HepG2 (cell line): ENCODE measurements around the gene TOM1L2. TPM values are rescaled to one million over a fixed set of nuclear protein-coding genes. Genes with fewer than 3 reads are reported as not detected.

Experiments used
- GLI4 ChIP-seq: sonication (generic); formaldehyde crosslinking; IDR thresholded peaks from 2 replicates; pipeline ENCODE4 v1.5.1; 2020; ENCODE audit warnings: missing genetic modification reagents, mild to moderate bottlenecking, moderate library complexity, borderline replicate concordance
- HCFC1 ChIP-seq: fragments of 150-350 bp; IDR thresholded peaks from 2 replicates; pipeline ENCODE4 v1.6.1; 2014; ENCODE audit warnings: low read depth, low read length
- MED1 ChIP-seq: sonication (generic); formaldehyde crosslinking; IDR thresholded peaks from 2 replicates; pipeline ENCODE4 v1.4.0; 2020; ENCODE audit warnings: missing genetic modification reagents
- NR2F6 ChIP-seq, 2 experiments: IDR thresholded peaks; 2 replicates each; pipeline ENCODE4 v1.6.1; 2016; ENCODE audit warnings: antibody characterized with exemption in 1 of 2, mild to moderate bottlenecking in 1 of 2
- PAX8 ChIP-seq: sonication (generic); formaldehyde crosslinking; IDR thresholded peaks from 2 replicates; pipeline ENCODE4 v1.8.0; 2022; ENCODE audit warnings: mild to moderate bottlenecking, missing genetic modification reagents, borderline replicate concordance
- POLR2G ChIP-seq: fragments of 200-400 bp; formaldehyde crosslinking; IDR thresholded peaks from 2 replicates; pipeline ENCODE4 v1.6.1; 2018; ENCODE audit warnings: mild to moderate bottlenecking, low read depth, low read length, moderate library complexity
- SIN3A ChIP-seq: IDR thresholded peaks from 2 replicates; pipeline ENCODE4 v1.6.1; 2011; ENCODE audit warnings: low read depth, mild to moderate bottlenecking, control low read depth, low read length, borderline replicate concordance
- TBL1XR1 ChIP-seq: fragments of 150-350 bp; IDR thresholded peaks from 2 replicates; pipeline ENCODE4 v1.6.1; 2014; ENCODE audit warnings: borderline replicate concordance, low read length; ENCODE audit not compliant: partially characterized antibody
- TBX2 ChIP-seq: sonication (generic); formaldehyde crosslinking; IDR thresholded peaks from 2 replicates; pipeline ENCODE4 v1.5.0; 2020; ENCODE audit warnings: missing genetic modification reagents, mild to moderate bottlenecking, borderline replicate concordance
- ZNF205 ChIP-seq: IDR thresholded peaks from 2 replicates; pipeline ENCODE4 v1.6.1; 2018; ENCODE audit warnings: missing biosample characterization, missing genetic modification reagents
- ZNF430 ChIP-seq: sonication (generic); formaldehyde crosslinking; IDR thresholded peaks from 2 replicates; pipeline ENCODE4 v1.9.0; 2021; ENCODE audit warnings: mild to moderate bottlenecking, missing genetic modification reagents
- ZNF556 ChIP-seq: sonication (generic); formaldehyde crosslinking; IDR thresholded peaks from 2 replicates; pipeline ENCODE4 v1.4.0; 2020; ENCODE audit warnings: mild to moderate bottlenecking, missing genetic modification reagents, borderline replicate concordance
- ZNF670 ChIP-seq: sonication (generic); formaldehyde crosslinking; IDR thresholded peaks from 2 replicates; pipeline ENCODE4 v1.8.0; 2022; ENCODE audit warnings: mild to moderate bottlenecking, missing genetic modification reagents, borderline replicate concordance
- ZNF768 ChIP-seq: sonication (generic); formaldehyde crosslinking; IDR thresholded peaks from 2 replicates; pipeline ENCODE4 v1.4.0; 2020; ENCODE audit warnings: missing genetic modification reagents
- polyA plus RNA-seq, 8 experiments: library from polyadenylated mRNA; depleted of rRNA in 3 of 8; stranded (reverse) in 7 of 8; unstranded in 1 of 8; fragments of >200 nt; fragmentation: Illumina TruSeq in 4 of 8; extraction: Trizol in 4 of 8; gene quantifications; 2 replicates each; pipeline versions ENCODE4 v1.2.1 to v1.2.3, GENCODE V29; 2011 to 2016; ENCODE audit warnings: low read depth in 4 of 8, missing spikeins in 1 of 8, mixed read lengths in 1 of 8; ENCODE audit not compliant: insufficient read depth in 1 of 8
- total RNA-seq, 5 experiments: library from RNA; depleted of rRNA; stranded (reverse); fragments of >200 nt; fragmentation: Illumina TruSeq; extraction: Trizol; gene quantifications; 2 replicates each; pipeline ENCODE4 v1.2.3, GENCODE V29; 2016; ENCODE audit warnings: low read depth in 1 of 5
- TF ChIP-seq, protein P1 (sequence below): sonication (generic); formaldehyde crosslinking; IDR thresholded peaks from 2 replicates; pipeline ENCODE4 v1.5.1; 2020; ENCODE audit warnings: mild to moderate bottlenecking, missing genetic modification reagents, moderate library complexity
- TF ChIP-seq, protein P2 (sequence below): IDR thresholded peaks from 2 replicates; pipeline ENCODE4 v1.6.1; 2016; ENCODE audit warnings: low read depth, missing genetic modification reagents, missing compliant biosample characterization
- TF ChIP-seq, protein P3 (sequence below): sonication (generic); formaldehyde crosslinking; IDR thresholded peaks from 2 replicates; pipeline ENCODE4 v1.4.0; 2020; ENCODE audit warnings: missing genetic modification reagents

TOM1L2 gene
- total and polyA plus RNA-seq, 2 of the 13 experiments (the other 11 are each of a cell fraction or from before 2014, with no cell fraction given) = 4.7 to 7.4 TPM

DNA sequence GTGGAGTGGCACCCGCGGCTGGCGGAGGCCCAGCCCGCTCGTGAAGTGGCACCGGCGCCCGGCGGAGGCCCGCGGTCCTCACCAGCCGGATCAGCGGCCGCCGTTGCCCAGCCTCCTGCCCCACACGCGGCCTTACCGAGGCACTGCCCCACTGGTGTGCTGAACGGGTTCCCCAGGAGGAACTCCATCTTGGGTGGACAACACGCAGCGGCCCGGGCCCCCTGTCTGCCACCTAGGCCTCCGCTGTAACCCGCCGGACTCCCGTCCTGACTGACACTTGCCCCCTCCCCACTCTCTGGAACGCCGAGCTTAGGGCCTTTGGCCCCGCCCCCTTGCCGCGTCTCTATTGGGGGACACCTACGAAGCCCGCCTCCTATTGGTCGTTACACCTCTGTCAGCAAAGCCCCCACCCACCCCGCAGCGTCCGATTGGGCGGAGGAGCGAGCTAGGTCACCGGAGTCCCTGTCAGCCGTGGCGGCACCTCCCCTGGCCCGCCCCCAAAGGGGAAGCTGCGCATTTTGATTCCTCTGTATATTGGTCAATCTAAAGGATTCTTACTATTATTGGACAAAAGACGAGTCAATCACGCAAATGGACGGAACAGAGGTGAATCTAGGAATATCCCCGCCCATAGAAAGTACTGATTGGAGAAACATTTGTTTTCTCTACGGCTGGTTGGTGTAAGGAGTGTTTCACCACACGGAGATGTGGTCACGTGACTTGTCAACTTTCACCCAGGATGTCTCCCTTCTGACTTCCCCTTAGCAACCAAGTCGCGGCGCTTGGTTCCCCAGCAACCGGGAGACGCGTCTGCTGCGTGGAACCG, at the start of gene TOM1L2, which contains the start of gene DRC3 (continued):
- TF ChIP-seq, protein P1, sequence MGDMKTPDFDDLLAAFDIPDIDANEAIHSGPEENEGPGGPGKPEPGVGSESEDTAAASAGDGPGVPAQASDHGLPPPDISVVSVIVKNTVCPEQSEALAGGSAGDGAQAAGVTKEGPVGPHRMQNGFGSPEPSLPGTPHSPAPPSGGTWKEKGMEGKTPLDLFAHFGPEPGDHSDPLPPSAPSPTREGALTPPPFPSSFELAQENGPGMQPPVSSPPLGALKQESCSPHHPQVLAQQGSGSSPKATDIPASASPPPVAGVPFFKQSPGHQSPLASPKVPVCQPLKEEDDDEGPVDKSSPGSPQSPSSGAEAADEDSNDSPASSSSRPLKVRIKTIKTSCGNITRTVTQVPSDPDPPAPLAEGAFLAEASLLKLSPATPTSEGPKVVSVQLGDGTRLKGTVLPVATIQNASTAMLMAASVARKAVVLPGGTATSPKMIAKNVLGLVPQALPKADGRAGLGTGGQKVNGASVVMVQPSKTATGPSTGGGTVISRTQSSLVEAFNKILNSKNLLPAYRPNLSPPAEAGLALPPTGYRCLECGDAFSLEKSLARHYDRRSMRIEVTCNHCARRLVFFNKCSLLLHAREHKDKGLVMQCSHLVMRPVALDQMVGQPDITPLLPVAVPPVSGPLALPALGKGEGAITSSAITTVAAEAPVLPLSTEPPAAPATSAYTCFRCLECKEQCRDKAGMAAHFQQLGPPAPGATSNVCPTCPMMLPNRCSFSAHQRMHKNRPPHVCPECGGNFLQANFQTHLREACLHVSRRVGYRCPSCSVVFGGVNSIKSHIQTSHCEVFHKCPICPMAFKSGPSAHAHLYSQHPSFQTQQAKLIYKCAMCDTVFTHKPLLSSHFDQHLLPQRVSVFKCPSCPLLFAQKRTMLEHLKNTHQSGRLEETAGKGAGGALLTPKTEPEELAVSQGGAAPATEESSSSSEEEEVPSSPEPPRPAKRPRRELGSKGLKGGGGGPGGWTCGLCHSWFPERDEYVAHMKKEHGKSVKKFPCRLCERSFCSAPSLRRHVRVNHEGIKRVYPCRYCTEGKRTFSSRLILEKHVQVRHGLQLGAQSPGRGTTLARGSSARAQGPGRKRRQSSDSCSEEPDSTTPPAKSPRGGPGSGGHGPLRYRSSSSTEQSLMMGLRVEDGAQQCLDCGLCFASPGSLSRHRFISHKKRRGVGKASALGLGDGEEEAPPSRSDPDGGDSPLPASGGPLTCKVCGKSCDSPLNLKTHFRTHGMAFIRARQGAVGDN (CRISPR knock-in tag) = peak; percentile 78
- no peak for TF ChIP-seq ZNF205
- peak; percentile 66; the same call in 1 of the 2 replicates for TF ChIP-seq ZNF768
- TF ChIP-seq ZNF430 (CRISPR knock-in tag) = 0 out of 2 replicates have a peak, but pooled peaks have one; percentile 48
- TF ChIP-seq, protein P2, sequence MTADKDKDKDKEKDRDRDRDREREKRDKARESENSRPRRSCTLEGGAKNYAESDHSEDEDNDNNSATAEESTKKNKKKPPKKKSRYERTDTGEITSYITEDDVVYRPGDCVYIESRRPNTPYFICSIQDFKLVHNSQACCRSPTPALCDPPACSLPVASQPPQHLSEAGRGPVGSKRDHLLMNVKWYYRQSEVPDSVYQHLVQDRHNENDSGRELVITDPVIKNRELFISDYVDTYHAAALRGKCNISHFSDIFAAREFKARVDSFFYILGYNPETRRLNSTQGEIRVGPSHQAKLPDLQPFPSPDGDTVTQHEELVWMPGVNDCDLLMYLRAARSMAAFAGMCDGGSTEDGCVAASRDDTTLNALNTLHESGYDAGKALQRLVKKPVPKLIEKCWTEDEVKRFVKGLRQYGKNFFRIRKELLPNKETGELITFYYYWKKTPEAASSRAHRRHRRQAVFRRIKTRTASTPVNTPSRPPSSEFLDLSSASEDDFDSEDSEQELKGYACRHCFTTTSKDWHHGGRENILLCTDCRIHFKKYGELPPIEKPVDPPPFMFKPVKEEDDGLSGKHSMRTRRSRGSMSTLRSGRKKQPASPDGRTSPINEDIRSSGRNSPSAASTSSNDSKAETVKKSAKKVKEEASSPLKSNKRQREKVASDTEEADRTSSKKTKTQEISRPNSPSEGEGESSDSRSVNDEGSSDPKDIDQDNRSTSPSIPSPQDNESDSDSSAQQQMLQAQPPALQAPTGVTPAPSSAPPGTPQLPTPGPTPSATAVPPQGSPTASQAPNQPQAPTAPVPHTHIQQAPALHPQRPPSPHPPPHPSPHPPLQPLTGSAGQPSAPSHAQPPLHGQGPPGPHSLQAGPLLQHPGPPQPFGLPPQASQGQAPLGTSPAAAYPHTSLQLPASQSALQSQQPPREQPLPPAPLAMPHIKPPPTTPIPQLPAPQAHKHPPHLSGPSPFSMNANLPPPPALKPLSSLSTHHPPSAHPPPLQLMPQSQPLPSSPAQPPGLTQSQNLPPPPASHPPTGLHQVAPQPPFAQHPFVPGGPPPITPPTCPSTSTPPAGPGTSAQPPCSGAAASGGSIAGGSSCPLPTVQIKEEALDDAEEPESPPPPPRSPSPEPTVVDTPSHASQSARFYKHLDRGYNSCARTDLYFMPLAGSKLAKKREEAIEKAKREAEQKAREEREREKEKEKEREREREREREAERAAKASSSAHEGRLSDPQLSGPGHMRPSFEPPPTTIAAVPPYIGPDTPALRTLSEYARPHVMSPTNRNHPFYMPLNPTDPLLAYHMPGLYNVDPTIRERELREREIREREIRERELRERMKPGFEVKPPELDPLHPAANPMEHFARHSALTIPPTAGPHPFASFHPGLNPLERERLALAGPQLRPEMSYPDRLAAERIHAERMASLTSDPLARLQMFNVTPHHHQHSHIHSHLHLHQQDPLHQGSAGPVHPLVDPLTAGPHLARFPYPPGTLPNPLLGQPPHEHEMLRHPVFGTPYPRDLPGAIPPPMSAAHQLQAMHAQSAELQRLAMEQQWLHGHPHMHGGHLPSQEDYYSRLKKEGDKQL = no peak
- 0 out of 2 replicates have a peak, but pooled peaks have one; percentile 7 for TF ChIP-seq HCFC1
- 0 out of 2 replicates have a peak, but pooled peaks have one; percentile 17 for TF ChIP-seq MED1 (CRISPR knock-in tag)
- no peak for TF ChIP-seq PAX8 (CRISPR knock-in tag)
- peak; percentile 70 for TF ChIP-seq TBX2
- TF ChIP-seq POLR2G = peak; percentile 65; the same call in 1 of the 2 replicates
- TF ChIP-seq, protein P3, sequence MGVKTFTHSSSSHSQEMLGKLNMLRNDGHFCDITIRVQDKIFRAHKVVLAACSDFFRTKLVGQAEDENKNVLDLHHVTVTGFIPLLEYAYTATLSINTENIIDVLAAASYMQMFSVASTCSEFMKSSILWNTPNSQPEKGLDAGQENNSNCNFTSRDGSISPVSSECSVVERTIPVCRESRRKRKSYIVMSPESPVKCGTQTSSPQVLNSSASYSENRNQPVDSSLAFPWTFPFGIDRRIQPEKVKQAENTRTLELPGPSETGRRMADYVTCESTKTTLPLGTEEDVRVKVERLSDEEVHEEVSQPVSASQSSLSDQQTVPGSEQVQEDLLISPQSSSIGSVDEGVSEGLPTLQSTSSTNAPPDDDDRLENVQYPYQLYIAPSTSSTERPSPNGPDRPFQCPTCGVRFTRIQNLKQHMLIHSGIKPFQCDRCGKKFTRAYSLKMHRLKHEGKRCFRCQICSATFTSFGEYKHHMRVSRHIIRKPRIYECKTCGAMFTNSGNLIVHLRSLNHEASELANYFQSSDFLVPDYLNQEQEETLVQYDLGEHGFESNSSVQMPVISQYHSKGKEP (CRISPR knock-in tag) = no peak
- no peak for TF ChIP-seq ZNF556 (CRISPR knock-in tag)
- TF ChIP-seq TBL1XR1 = peak; percentile 91
- peak; percentile 26; the same call in 1 of the 2 replicates for TF ChIP-seq ZNF670 (CRISPR knock-in tag)
- 0 out of 2 replicates have a peak, but pooled peaks have one; percentile 54 for TF ChIP-seq GLI4 (CRISPR knock-in tag)
- peak; percentile 42; the same call in 1 of the 2 replicates for TF ChIP-seq NR2F6 (IDR thresholded peaks at IDR 0.05)
- no peak for TF ChIP-seq NR2F6 (CRISPR knock-in tag; IDR thresholded peaks at IDR 0.05)
- peak; percentile 97; the same call in 1 of the 2 replicates for TF ChIP-seq SIN3A
